Tibial nerve (tissue), 4 donors: ENCODE results near the gene INO80E. TPM values are rescaled to one million over a fixed set of nuclear protein-coding genes. Genes with fewer than 3 reads are reported as not detected.

Source experiments
- DNase-seq, 2 donors: peaks; one replicate each; pipeline ENCODE4 v3.0.0-alpha.2; 2019; ENCODE audit warnings: low spot score in 2 of 2
- H3K27ac ChIP-seq, 4 donors: fragments of 200-600 bp; sonication (generic) in 3 of 4; one replicate each; pipeline ENCODE4 v1.5.1; 2017 to 2019; ENCODE audit warnings: mild to moderate bottlenecking in 1 of 4
- H3K27me3 ChIP-seq, 2 donors: fragments of 200-600 bp; sonication (generic) in 1 of 2; one replicate each; pipeline versions ENCODE4 v1.5.1 to v1.6.0; 2017 to 2019
- H3K36me3 ChIP-seq, 3 donors: fragments of 200-600 bp; sonication (generic); one replicate each; pipeline ENCODE4 v1.5.1; 2018 to 2019
- H3K4me1 ChIP-seq, 4 donors: fragments of 200-600 bp; sonication (generic) in 3 of 4; one replicate each; pipeline ENCODE4 v1.5.1; 2017 to 2019
- H3K4me3 ChIP-seq, 4 donors: fragments of 200-600 bp; sonication (generic) in 3 of 4; one replicate each; pipeline ENCODE4 v1.5.1; 2017 to 2019; ENCODE audit warnings: mild to moderate bottlenecking in 1 of 4, moderate library complexity in 1 of 4
- H3K9me3 ChIP-seq, 4 donors: fragments of 200-600 bp; sonication (generic) in 3 of 4; one replicate each; pipeline ENCODE4 v1.5.1; 2017 to 2019
- EP300 ChIP-seq, 2 donors: sonication (generic); formaldehyde crosslinking; IDR thresholded peaks; one replicate each; pipeline ENCODE4 v1.6.1; 2017; ENCODE audit warnings: antibody characterized with exemption in 2 of 2, mild to moderate bottlenecking in 1 of 2
- POLR2A ChIP-seq, 2 donors: fragments of 450-650 bp; IDR thresholded peaks; one replicate each; pipeline ENCODE4 v1.6.1; 2017; ENCODE audit warnings: antibody characterized with exemption in 2 of 2, mild to moderate bottlenecking in 2 of 2, moderate library complexity in 2 of 2
- WGBS, 2 donors: methylation state at CpG; one replicate each; pipeline ENCODE4 v1.1.5; 2018; 5-methylcytosine and 5-hydroxymethylcytosine counted together
- total RNA-seq, 4 donors: library from RNA; depleted of rRNA; stranded (reverse); fragments of >200 nt; gene quantifications; one replicate each; pipeline ENCODE4 v1.1.0, GENCODE V29; 2016
- TF ChIP-seq, protein P1 (sequence below), 5 experiments: fragments of 200-600 bp in 3 of 5; fragments of 450-650 bp in 2 of 5; sonication (generic) in 3 of 5; IDR thresholded peaks; one replicate each; pipeline ENCODE4 v1.5.1; 2016 to 2019; ENCODE audit warnings: antibody characterized with exemption in 5 of 5, mild to moderate bottlenecking in 3 of 5, moderate library complexity in 2 of 5

INO80E gene, protein sequence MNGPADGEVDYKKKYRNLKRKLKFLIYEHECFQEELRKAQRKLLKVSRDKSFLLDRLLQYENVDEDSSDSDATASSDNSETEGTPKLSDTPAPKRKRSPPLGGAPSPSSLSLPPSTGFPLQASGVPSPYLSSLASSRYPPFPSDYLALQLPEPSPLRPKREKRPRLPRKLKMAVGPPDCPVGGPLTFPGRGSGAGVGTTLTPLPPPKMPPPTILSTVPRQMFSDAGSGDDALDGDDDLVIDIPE
- 10 to 100 TPM; 36.6 to 60.4 (median 51.6) TPM for total RNA-seq

DNA sequence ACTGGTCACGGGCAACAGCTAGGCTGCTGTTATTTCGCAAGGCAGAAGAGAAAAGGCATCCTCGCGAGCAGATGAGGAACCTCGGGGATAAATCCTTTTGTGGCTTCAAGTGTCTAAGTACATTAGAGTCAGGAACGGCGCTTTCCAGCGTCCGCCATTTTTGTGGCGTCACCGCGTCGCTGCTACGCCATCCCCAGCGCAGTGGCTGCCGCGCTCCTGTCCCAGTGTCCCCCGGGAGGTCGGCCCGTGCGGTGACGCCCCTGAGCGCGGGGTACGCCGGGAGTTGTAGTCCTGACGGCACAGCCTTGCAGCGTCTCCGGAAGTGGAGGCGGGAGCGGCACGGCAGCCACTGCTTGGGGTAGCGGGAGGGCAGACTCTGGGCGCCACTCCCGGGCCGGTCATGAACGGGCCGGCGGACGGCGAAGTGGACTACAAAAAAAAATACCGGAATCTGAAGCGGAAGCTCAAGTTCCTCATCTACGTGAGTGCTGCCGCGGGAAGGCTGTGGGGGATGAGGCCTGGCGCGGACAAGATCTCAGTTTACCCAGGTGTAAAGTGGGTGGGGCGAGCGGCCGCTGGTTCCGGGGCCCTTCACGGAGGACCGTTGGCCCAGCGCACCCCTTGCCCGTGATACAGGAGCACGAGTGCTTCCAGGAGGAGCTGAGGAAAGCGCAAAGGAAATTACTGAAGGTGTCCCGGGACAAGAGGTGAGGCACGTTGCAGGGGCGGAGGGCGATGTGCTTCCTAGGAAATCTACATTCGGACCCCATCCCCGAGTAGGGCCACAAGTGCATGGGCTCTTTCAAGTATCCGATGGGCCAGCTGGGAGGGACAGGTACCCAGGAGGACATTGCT, at the start of gene INO80E:
TSS of gene INO80E (plus strand) at position 331 of the 855 bp plus-strand sequence. CDS start at position 401, 70 bp downstream.
- no peaks in the 10 kb centered on the region for H3K9me3 ChIP-seq
- H3K4me3 ChIP-seq, result peak within 1 kb of the TSS; percentile 78 to 97 (median 82)
- H3K4me1 ChIP-seq, result peaks cover 0 to 30% (median 13%) of the 10 kb centered on the region in 4 donors
- WGBS, 2 donors, result 0% methylated on average over 56 to 65 of the region's 65 CpGs
- peak; percentile 94 to 96 for DNase-seq
- H3K27ac ChIP-seq, result peak within 1 kb of the TSS; percentile 94 to 100 (median 96)
- H3K36me3 ChIP-seq, result peaks cover 6 to 64% (median 6%) of the 10 kb centered on the region in 3 donors
- H3K27me3 ChIP-seq, result no peaks in the 10 kb centered on the region
- TF ChIP-seq POLR2A (IDR thresholded peaks at IDR 0.05), result peak; percentile 22 to 61
- TF ChIP-seq EP300 (IDR thresholded peaks at IDR 0.05), result peak in 1 of 2 donors; percentile 92
- TF ChIP-seq, protein P1, sequence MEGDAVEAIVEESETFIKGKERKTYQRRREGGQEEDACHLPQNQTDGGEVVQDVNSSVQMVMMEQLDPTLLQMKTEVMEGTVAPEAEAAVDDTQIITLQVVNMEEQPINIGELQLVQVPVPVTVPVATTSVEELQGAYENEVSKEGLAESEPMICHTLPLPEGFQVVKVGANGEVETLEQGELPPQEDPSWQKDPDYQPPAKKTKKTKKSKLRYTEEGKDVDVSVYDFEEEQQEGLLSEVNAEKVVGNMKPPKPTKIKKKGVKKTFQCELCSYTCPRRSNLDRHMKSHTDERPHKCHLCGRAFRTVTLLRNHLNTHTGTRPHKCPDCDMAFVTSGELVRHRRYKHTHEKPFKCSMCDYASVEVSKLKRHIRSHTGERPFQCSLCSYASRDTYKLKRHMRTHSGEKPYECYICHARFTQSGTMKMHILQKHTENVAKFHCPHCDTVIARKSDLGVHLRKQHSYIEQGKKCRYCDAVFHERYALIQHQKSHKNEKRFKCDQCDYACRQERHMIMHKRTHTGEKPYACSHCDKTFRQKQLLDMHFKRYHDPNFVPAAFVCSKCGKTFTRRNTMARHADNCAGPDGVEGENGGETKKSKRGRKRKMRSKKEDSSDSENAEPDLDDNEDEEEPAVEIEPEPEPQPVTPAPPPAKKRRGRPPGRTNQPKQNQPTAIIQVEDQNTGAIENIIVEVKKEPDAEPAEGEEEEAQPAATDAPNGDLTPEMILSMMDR (IDR thresholded peaks at IDR 0.05), result peak in 1 of 5 experiments; percentile 46

DNA sequence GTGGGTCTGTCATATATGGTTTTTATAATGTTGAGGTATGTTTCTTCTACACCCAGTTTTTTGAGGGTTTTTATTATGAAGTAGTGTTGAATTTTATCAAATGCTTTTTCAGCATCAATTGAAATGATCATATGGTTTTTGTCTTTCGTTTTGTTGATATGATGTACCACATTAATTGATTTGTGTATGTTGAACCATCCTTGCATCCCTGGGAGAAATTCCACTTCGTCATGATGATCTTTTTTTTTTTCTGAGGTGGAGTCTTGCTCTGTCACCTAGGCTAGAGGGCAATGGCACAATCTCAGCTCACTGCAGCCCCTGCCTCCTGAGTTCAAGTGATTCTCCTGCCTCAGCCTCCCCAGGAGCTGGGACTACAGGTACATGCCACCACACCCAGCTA, 48.1 kb upstream of the INO80E start:
- no peak for DNase-seq
- TF ChIP-seq POLR2A (IDR thresholded peaks at IDR 0.05), result no peak
- TF ChIP-seq EP300 (IDR thresholded peaks at IDR 0.05), result no peak
- TF ChIP-seq, protein P1 (IDR thresholded peaks at IDR 0.05), result no peak
- H3K27ac ChIP-seq, result no peak overlapping the region
- peaks cover 0 to 10% (median 0%) of the 10 kb centered on the region in 4 donors for H3K4me1 ChIP-seq
- no peaks in the 10 kb centered on the region for H3K9me3 ChIP-seq
- 81 to 90% methylated on average over 2 of the region's 2 CpGs for WGBS, 2 donors
- H3K4me3 ChIP-seq, result no peak overlapping the region
- H3K27me3 ChIP-seq, result no peaks in the 10 kb centered on the region
- no peaks in the 10 kb centered on the region for H3K36me3 ChIP-seq

DNA sequence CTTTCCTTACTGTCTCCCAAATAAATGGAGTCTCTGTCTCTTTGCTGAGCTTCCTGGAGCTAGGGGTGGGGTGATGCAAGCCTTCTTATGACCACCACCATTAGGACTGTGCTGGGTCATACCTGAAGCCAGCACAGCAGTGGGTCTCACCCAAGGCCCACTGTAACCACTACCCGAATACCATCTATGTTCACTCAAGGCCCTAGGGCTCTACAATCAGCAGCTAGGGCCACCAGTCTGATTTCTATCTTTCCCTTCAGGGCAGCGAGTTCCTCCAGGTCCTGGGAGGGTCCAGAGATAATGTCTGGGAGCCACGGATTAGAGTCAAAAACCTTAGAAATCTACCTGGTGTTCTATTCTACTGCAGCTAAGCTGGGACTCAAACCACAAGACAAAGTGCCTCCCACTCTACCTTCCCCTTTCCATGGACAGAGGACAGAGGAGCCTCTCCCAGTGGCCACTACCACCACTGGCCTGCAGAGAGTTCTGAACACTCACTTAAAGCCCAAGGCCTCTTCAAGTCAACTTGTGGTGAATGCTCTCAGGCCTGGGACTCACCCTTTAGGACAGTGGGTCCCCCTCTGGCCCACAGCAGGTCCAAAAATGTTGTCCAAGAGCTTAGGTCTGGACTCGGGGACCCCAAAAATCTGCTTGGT, 45.1 kb upstream of the INO80E start:
- no peak for DNase-seq
- H3K9me3 ChIP-seq, result no peaks in the 10 kb centered on the region
- H3K27ac ChIP-seq, result no peak overlapping the region
- WGBS, 2 donors, result 93 to 95% methylated on average over 4 of the region's 4 CpGs
- H3K4me1 ChIP-seq, result no peaks in the 10 kb centered on the region
- H3K4me3 ChIP-seq, result no peak overlapping the region
- TF ChIP-seq, protein P1 (IDR thresholded peaks at IDR 0.05), result no peak
- TF ChIP-seq EP300 (IDR thresholded peaks at IDR 0.05) (no peak), POLR2A (IDR thresholded peaks at IDR 0.05) (no peak)
- H3K36me3 ChIP-seq, result no peaks in the 10 kb centered on the region
- H3K27me3 ChIP-seq, result no peaks in the 10 kb centered on the region

DNA sequence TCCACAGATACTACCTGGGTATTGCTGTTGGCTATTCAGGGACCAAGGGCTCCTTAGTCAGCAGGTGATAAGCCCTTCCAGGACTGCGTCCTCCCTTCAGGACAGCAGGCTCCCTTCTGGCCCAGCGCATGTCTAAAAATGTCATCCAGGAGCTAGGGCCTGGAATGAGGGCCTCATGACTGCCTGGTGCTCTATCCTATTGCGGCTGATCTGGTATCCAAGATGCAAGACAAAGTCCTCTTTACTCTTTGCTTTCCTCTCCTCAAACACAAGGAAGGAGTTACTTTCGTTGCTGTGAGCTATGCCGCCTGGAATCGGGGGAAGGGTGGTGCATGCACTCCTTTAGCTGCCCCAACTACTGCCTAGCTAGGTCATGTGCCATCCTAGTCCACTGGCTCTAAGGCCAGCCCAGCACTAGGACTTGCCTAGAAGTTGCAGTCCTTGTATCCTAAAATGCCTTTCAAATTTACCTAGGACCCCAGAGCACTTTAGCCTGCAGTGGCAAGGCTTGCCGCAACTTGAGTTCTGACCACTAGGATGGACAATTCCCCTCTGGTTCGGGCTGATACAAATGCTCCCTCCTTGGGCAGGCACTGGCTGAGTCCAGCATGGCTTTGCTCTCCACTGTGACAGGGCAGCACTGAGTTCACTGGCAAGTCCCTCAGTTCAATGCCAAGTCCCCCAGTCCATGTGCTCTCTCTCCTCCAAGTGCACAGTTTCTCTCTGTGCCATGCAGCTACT, 44.2 kb upstream of the INO80E start:
- Histone ChIP-seq H3K9me3 (no peaks in the 10 kb centered on the region), H3K36me3 (no peaks in the 10 kb centered on the region), H3K4me3 (no peak overlapping the region), H3K4me1 (no peaks in the 10 kb centered on the region), H3K27ac (no peak overlapping the region), H3K27me3 (peaks cover 0 to 2% of the 10 kb centered on the region in 2 donors)
- 80 to 86% methylated on average over 8 of the region's 8 CpGs for WGBS, 2 donors
- no peak for TF ChIP-seq POLR2A (IDR thresholded peaks at IDR 0.05)
- no peak for TF ChIP-seq EP300 (IDR thresholded peaks at IDR 0.05)
- TF ChIP-seq, protein P1 (IDR thresholded peaks at IDR 0.05), result no peak
- DNase-seq, result no peak
